Hair follicle dermal papilla cell (primary cell): ENCODE results near the gene ACBD3. TPM values are rescaled to one million over a fixed set of nuclear protein-coding genes. Genes with fewer than 3 reads are reported as not detected.

Experiments
- small RNA-seq: library from RNA; depleted of rRNA; stranded (forward); fragments of <200 nt; gene quantifications from one replicate; pipeline ENCODE3, GENCODE V24; 2012
- total RNA-seq: library from RNA; depleted of rRNA; stranded (reverse); fragments of >200 nt; gene quantifications from 2 replicates; pipeline ENCODE4 v1.2.3, GENCODE V29; 2012

The ACBD3 gene
- 105 and 106 TPM in 2 replicates for total RNA-seq

GRCh38 chr1:226186124-226187018 lies at the start of gene ACBD3:
Gene ACBD3 (minus strand): TSS chr1:226186741. CDS start chr1:226186675, 66 bp downstream.

DNA sequence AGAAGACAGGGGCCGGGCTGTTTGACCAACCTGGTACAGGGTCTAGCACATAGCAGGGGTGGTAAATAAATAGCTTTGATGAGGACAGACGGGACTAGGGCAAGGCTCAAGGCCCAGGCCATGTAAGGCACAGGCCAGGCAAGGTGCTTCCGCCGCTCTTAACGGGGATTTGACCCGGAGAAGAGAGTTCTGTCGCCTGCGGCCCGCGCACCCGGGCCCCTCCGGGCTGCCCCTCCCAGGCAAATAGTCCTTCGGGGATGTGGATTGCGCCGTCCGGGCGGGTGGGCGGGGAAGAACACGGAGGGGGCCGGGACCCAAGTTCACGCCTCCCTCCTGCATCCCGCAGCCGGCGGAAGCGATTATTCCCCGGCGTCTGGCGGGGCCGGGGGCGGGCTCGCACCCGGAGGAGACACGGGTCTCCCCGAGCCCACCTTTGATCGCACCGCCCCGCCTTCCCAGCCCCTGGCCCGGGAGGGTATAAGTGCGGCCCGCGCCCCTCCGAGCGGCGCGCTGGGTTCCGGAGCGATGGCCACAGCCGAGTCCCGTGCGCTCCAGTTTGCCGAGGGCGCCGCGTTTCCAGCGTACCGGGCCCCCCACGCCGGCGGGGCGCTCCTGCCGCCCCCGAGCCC lies 36.7 kb upstream of the ACBD3 start, which contains the start of gene MIXL1:
Gene MIXL1 (plus strand): TSS at position 508 of the 629 bp plus-strand sequence. CDS start 18 bp downstream, at position 526.

Small RNA genes lying within 50 kb of the gene (small RNA-seq; reads per million reads assigned to genes)
- gene AL512343.1: not detected

Other genes starting within 250 kb of the ACBD3 start
- gene LEFTY2, start 245.5 kb downstream of the ACBD3 start, total RNA-seq: not detected in 2 replicates
- gene SDE2, start 187.4 kb downstream of the ACBD3 start, total RNA-seq: 32.5 and 35.9 TPM in 2 replicates
- 85.8 and 101 TPM in 2 replicates for gene H3-3A, start 124.0 kb downstream of the ACBD3 start, total RNA-seq
- not detected in 2 replicates for gene MIXL1, start 36.9 kb upstream of the ACBD3 start, total RNA-seq
- 0.85 and 1.6 TPM in 2 replicates for gene LIN9, start 122.4 kb upstream of the ACBD3 start, total RNA-seq
- 74.8 and 77.2 TPM in 2 replicates for gene PARP1, start 221.4 kb upstream of the ACBD3 start, total RNA-seq